Esophagus muscularis mucosa (tissue), 3 donors: ENCODE results near the gene ZRANB3.

ENCODE experiments used
- CTCF ChIP-seq, 3 experiments: fragments of 200-600 bp in 2 of 3; fragments of 450-650 bp in 1 of 3; sonication (generic) in 2 of 3; IDR thresholded peaks; one replicate each; pipeline ENCODE4 v1.5.1; 2017 to 2019; ENCODE audit warnings: antibody characterized with exemption in 3 of 3, mild to moderate bottlenecking in 2 of 3, moderate library complexity in 1 of 3
- POLR2A ChIP-seq: fragments of 450-650 bp; IDR thresholded peaks from one replicate; pipeline ENCODE4 v1.6.1; 2017; ENCODE audit warnings: antibody characterized with exemption, moderate library complexity, mild to moderate bottlenecking, low read depth
- POLR2AphosphoS5 ChIP-seq, 2 donors: sonication (generic); formaldehyde crosslinking; IDR thresholded peaks; one replicate each; pipeline ENCODE4 v1.6.1; 2017; ENCODE audit warnings: antibody characterized with exemption in 2 of 2

DNA sequence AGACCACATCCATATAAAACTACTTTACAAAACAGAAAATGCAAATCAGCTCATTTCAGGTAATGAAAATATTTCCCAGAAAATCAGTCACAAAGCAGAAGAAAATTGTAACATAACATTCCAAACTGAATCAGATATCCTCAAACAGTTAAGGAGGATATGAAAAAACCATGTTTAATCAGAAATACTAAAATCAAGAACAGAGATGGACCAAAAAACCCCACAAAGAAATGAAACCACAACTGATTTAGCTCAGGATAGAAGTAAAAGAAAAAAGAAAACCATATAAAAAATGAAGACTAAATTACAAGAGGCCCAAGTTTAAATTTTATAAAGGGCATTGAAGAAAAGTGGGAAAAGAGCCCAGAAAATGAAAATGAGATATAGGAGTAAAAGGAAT is 376.1 kb downstream of the ZRANB3 start:
- TF ChIP-seq CTCF (IDR thresholded peaks at IDR 0.05) (no peak), POLR2A (no peak), POLR2AphosphoS5 (IDR thresholded peaks at IDR 0.05) (no peak)
